ENCODE results near the gene STAG3.
"Not testable (repeated sequence)": the region's sequence is repeated elsewhere in the genome, so short reads cannot be mapped to it uniquely, and the experiment has no call there.

The STAG3 gene

DNA sequence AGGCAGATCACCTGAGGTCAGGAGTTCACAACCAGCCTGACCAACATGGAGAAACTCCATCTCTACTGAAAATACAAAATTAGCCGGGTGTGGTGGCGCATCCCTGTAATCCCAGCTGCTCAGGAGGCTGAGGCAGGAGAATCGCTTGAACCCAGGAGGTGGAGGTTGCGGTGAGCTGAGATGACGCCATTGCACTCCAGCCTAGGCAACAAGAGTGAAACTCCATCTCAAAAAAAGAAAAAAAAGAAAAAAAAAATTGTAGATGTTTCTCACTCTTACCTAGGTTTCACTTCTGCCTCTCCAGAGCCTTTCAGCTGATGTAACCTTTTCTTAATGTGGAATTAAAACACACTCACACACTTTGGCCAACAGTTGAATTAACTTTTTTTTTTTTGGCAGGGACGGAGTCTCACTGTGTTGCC lies 18.2 kb downstream of the STAG3 start:
- H3K27me3 ChIP-seq (replicated peaks in 2 of 5; ENCODE audit: control insufficient read depth in 4 of 5, insufficient read depth in 5 of 5, low read length in 4 of 5); H3K4me1 ChIP-seq (ENCODE audit: control extremely low read depth in 1 of 4, control insufficient read depth in 4 of 4, insufficient read depth in 4 of 4, low read length in 3 of 4); POLR2A ChIA-PET; DNase-seq; CTCF ChIA-PET; H3K27ac ChIP-seq (ENCODE audit: insufficient read depth in 1 of 2, low read depth in 1 of 2, low read length in 2 of 2, poor library complexity in 1 of 2, severe bottlenecking in 2 of 2); H3K9me3 ChIP-seq (ENCODE audit: control extremely low read depth in 1 of 5, control insufficient read depth in 4 of 5, insufficient read depth in 2 of 5, low read depth in 1 of 5, low read length in 4 of 5); H3K36me3 ChIP-seq (ENCODE audit: control insufficient read depth in 4 of 4, insufficient read depth in 4 of 4, low read length in 3 of 4); H3K4me3 ChIP-seq (ENCODE audit: control insufficient read depth in 1 of 7, extremely low read depth in 1 of 7, insufficient read depth in 4 of 7, low read depth in 2 of 7, low read length in 6 of 7): not testable (repeated sequence)
- 92% methylated on average over 2 of the region's 6 CpGs for WGBS (ENCODE audit: insufficient coverage)

DNA sequence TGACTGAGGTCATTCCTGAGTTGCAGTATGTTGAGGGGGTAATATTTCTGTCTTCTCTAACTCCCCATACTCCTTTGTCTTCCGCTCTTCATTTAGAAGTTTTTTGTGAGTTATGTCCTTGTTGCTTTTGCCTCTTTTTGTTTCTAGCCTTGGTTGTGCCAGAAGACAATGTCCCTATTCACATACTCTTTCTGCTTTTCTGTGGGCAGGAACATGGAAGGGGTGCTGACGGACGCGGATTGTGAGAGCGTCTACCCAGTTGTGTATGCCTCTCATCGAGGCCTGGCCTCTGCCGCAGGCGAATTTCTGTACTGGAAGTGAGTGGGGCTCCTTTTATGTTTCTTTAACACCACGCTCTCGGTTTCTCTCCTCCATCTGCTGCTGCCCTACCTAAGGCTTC lies 20.5 kb downstream of the STAG3 start:
- Histone ChIP-seq H3K27me3 (replicated peaks in 2 of 5; ENCODE audit: control insufficient read depth in 4 of 5, insufficient read depth in 5 of 5, low read length in 4 of 5) (no peaks in the 10 kb centered on the region), H3K27ac (ENCODE audit: insufficient read depth in 1 of 2, low read depth in 1 of 2, low read length in 2 of 2, poor library complexity in 1 of 2, severe bottlenecking in 2 of 2) (no peak overlapping the region), H3K4me3 (ENCODE audit: control insufficient read depth in 1 of 7, extremely low read depth in 1 of 7, insufficient read depth in 4 of 7, low read depth in 2 of 7, low read length in 6 of 7) (no peak overlapping the region), H3K9me3 (ENCODE audit: control extremely low read depth in 1 of 5, control insufficient read depth in 4 of 5, insufficient read depth in 2 of 5, low read depth in 1 of 5, low read length in 4 of 5) (no peaks in the 10 kb centered on the region), H3K36me3 (ENCODE audit: control insufficient read depth in 4 of 4, insufficient read depth in 4 of 4, low read length in 3 of 4) (no peaks in the 10 kb centered on the region), H3K4me1 (ENCODE audit: control extremely low read depth in 1 of 4, control insufficient read depth in 4 of 4, insufficient read depth in 4 of 4, low read length in 3 of 4) (no peaks in the 10 kb centered on the region)
- WGBS (ENCODE audit: insufficient coverage), result 87% methylated on average over 9 of the region's 10 CpGs
- no peak for DNase-seq
- ChIA-PET CTCF (no interaction called here), POLR2A (no interaction called here)

DNA sequence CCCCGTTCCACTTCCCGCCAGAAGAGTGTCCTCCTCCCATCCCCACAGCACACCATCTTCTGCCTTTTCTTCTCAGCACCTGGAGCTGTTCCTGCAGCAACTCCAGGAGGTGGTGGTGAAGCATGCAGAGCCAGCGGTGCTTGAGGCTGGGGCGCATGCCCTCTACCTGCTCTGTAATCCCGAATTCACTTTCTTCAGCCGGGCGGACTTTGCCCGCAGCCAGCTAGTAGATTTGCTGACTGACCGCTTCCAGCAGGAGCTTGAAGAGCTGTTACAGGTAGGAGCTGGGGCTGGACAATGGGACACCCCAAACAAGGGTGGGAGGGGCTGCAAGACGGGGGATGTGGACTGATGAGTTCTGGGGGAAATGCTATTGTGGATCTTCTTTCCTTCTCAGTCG lies 23.0 kb downstream of the STAG3 start:
- Histone ChIP-seq H3K36me3 (ENCODE audit: control insufficient read depth in 4 of 4, insufficient read depth in 4 of 4, low read length in 3 of 4) (peaks cover 0 to 4% (median 0%) of the 10 kb centered on the region in 4 experiments), H3K4me3 (ENCODE audit: control insufficient read depth in 1 of 7, extremely low read depth in 1 of 7, insufficient read depth in 4 of 7, low read depth in 2 of 7, low read length in 6 of 7) (no peak overlapping the region), H3K27ac (ENCODE audit: insufficient read depth in 1 of 2, low read depth in 1 of 2, low read length in 2 of 2, poor library complexity in 1 of 2, severe bottlenecking in 2 of 2) (no peak overlapping the region), H3K27me3 (replicated peaks in 2 of 5; ENCODE audit: control insufficient read depth in 4 of 5, insufficient read depth in 5 of 5, low read length in 4 of 5) (no peaks in the 10 kb centered on the region), H3K4me1 (ENCODE audit: control extremely low read depth in 1 of 4, control insufficient read depth in 4 of 4, insufficient read depth in 4 of 4, low read length in 3 of 4) (no peaks in the 10 kb centered on the region), H3K9me3 (ENCODE audit: control extremely low read depth in 1 of 5, control insufficient read depth in 4 of 5, insufficient read depth in 2 of 5, low read depth in 1 of 5, low read length in 4 of 5) (no peaks in the 10 kb centered on the region)
- DNase-seq, result no peak
- CTCF ChIA-PET, result interaction anchor here (1.3 to 4.4 kb wide), 4 partner anchors 10 to 15 kb away, joined by 4 to 14 read pairs (median 6); no protein-coding TSS in a partner anchor
- POLR2A ChIA-PET, result no interaction called here
- WGBS (ENCODE audit: insufficient coverage), result 99% methylated on average over 10 of the region's 11 CpGs

DNA sequence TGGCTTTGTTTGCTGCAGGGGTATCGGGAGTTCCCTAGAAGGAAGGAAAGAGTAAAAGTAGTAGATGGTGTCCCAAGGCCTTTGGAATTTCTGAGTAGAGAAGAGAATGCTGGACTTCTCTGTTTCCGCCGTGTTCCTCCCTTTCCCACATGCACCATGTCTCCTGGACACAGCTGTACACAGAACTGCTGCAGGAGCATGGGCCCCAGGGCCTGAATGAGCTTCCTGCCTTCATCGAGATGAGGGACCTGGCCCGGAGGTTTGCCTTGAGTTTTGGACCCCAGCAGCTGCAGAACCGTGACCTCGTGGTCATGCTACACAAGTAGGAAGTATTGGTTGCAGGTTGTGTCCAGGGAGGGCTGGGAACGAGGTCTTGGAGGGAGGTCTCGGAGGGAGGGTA lies 26.7 kb downstream of the STAG3 start:
- WGBS (ENCODE audit: insufficient coverage), result 96% methylated on average over 9 of the region's 9 CpGs
- H3K27me3 ChIP-seq (replicated peaks in 2 of 5; ENCODE audit: control insufficient read depth in 4 of 5, insufficient read depth in 5 of 5, low read length in 4 of 5), result no peaks in the 10 kb centered on the region
- H3K36me3 ChIP-seq (ENCODE audit: control insufficient read depth in 4 of 4, insufficient read depth in 4 of 4, low read length in 3 of 4), result peaks cover 0 to 4% (median 0%) of the 10 kb centered on the region in 4 experiments
- H3K27ac ChIP-seq (ENCODE audit: insufficient read depth in 1 of 2, low read depth in 1 of 2, low read length in 2 of 2, poor library complexity in 1 of 2, severe bottlenecking in 2 of 2), result no peak overlapping the region
- ChIA-PET POLR2A (no interaction called here), CTCF (interaction anchor here (0.5 to 1.2 kb wide), 3 partner anchors 12 to 70 kb away, joined by 3 read pairs; no protein-coding TSS in a partner anchor)
- no peaks in the 10 kb centered on the region for H3K4me1 ChIP-seq (ENCODE audit: control extremely low read depth in 1 of 4, control insufficient read depth in 4 of 4, insufficient read depth in 4 of 4, low read length in 3 of 4)
- H3K9me3 ChIP-seq (ENCODE audit: control extremely low read depth in 1 of 5, control insufficient read depth in 4 of 5, insufficient read depth in 2 of 5, low read depth in 1 of 5, low read length in 4 of 5), result no peaks in the 10 kb centered on the region
- H3K4me3 ChIP-seq (ENCODE audit: control insufficient read depth in 1 of 7, extremely low read depth in 1 of 7, insufficient read depth in 4 of 7, low read depth in 2 of 7, low read length in 6 of 7), result no peak overlapping the region
- DNase-seq, result no peak

DNA sequence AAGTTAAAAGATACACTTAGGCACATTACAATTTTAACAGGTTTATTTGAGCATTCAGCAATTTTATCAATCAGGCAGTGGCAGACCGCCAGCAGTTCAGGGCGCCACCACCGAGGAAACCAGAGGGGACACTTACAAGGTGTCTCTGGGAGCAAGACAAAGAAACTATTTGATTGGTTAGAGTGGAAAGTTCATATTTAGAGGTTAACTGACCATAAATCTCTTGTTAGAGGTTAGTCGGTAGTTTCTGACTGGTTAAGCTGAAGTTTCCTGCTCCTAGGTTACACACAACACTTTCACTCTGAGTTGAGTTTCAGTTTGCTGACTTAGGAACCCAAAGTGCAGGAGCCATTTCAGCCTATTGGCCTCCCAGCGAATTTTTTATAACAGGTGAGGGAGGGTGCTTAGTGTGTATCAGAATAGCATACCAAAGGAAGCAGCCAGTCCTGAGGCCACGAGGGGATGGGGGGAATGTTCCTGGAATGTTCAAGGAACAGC lies 31.2 kb downstream of the STAG3 start:
- Histone ChIP-seq H3K4me1 (ENCODE audit: control extremely low read depth in 1 of 4, control insufficient read depth in 4 of 4, insufficient read depth in 4 of 4, low read length in 3 of 4) (peaks cover 0 to 9% (median 4%) of the 10 kb centered on the region in 4 experiments), H3K27me3 (replicated peaks in 2 of 5; ENCODE audit: control insufficient read depth in 4 of 5, insufficient read depth in 5 of 5, low read length in 4 of 5) (no peaks in the 10 kb centered on the region)
- peak in 1 of 3 donors; percentile 15 for DNase-seq

DNA sequence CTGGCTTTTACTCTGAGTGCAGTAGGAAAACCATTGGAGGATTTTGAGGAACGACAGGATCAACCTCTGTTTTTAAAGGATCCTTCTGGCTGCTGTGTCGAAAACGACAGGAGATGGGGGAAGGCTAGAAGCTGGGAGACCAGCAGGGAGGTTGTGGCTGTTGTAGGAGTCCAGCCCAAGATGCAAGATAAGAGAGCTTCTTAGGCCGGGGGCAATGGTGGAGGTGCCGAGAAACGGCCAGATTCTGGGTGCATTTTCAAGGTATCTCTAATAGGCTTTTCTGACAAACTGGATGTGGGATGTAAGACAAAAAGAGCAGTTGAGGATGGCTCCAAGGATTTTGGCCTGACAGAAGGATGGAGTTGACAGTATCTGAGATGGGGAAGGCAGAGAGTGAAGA lies 31.8 kb downstream of the STAG3 start:
- POLR2A ChIA-PET, result no interaction called here
- no peak overlapping the region for H3K27ac ChIP-seq (ENCODE audit: insufficient read depth in 1 of 2, low read depth in 1 of 2, low read length in 2 of 2, poor library complexity in 1 of 2, severe bottlenecking in 2 of 2)

More for the DNA sequence above, 31.2 kb downstream of the STAG3 start:
- CTCF ChIA-PET, result interaction anchor here (1.7 to 3.3 kb wide), 2 partner anchors 14 to 76 kb away, joined by 4 to 12 read pairs; no protein-coding TSS in a partner anchor
- H3K9me3 ChIP-seq (ENCODE audit: control extremely low read depth in 1 of 5, control insufficient read depth in 4 of 5, insufficient read depth in 2 of 5, low read depth in 1 of 5, low read length in 4 of 5), result no peaks in the 10 kb centered on the region
- POLR2A ChIA-PET, result no interaction called here
- H3K27ac ChIP-seq (ENCODE audit: insufficient read depth in 1 of 2, low read depth in 1 of 2, low read length in 2 of 2, poor library complexity in 1 of 2, severe bottlenecking in 2 of 2), result no peak overlapping the region
- 69% methylated on average over 6 of the region's 6 CpGs for WGBS (ENCODE audit: insufficient coverage)
- H3K36me3 ChIP-seq (ENCODE audit: control insufficient read depth in 4 of 4, insufficient read depth in 4 of 4, low read length in 3 of 4), result peaks cover 0 to 4% (median 0%) of the 10 kb centered on the region in 4 experiments
- no peak overlapping the region for H3K4me3 ChIP-seq (ENCODE audit: control insufficient read depth in 1 of 7, extremely low read depth in 1 of 7, insufficient read depth in 4 of 7, low read depth in 2 of 7, low read length in 6 of 7)

DNA sequence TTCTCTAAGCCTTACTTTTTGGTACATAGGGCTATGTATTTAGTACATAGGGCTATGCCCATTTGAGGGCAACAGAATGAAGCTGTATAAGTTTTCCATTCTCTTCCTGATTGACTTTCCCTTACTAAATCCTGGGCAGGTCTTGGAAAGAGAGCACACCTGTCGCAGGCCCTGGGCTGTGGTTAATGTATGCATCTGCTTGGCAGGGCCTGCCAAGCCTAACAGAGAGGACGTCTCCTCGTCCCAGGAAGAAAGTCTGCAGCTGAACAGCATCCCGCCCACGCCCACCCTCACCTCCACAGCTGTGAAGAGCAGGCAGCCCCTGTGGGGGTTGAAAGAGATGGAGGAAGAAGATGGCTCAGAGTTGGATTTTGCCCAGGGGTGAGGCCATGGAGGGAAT lies 33.1 kb downstream of the STAG3 start:
- Histone ChIP-seq H3K27me3 (replicated peaks in 2 of 5; ENCODE audit: control insufficient read depth in 4 of 5, insufficient read depth in 5 of 5, low read length in 4 of 5) (no peaks in the 10 kb centered on the region), H3K36me3 (ENCODE audit: control insufficient read depth in 4 of 4, insufficient read depth in 4 of 4, low read length in 3 of 4) (no peaks in the 10 kb centered on the region), H3K4me1 (ENCODE audit: control extremely low read depth in 1 of 4, control insufficient read depth in 4 of 4, insufficient read depth in 4 of 4, low read length in 3 of 4) (peaks cover 0 to 9% (median 4%) of the 10 kb centered on the region in 4 experiments), H3K9me3 (ENCODE audit: control extremely low read depth in 1 of 5, control insufficient read depth in 4 of 5, insufficient read depth in 2 of 5, low read depth in 1 of 5, low read length in 4 of 5) (no peaks in the 10 kb centered on the region), H3K4me3 (ENCODE audit: control insufficient read depth in 1 of 7, extremely low read depth in 1 of 7, insufficient read depth in 4 of 7, low read depth in 2 of 7, low read length in 6 of 7) (no peak overlapping the region), H3K27ac (ENCODE audit: insufficient read depth in 1 of 2, low read depth in 1 of 2, low read length in 2 of 2, poor library complexity in 1 of 2, severe bottlenecking in 2 of 2) (no peak overlapping the region)
- no peak for DNase-seq
- ChIA-PET CTCF (interaction anchor here (1.0 to 3.3 kb wide), 8 partner anchors 10 to 140 kb away, joined by 3 to 14 read pairs (median 5); no protein-coding TSS in a partner anchor), POLR2A (interaction anchor here (0.7 kb wide), 1 partner anchor 78 kb away, joined by 3 read pairs; no protein-coding TSS in a partner anchor)
- WGBS (ENCODE audit: insufficient coverage), result 80% methylated on average over 2 of the region's 5 CpGs

More for the DNA sequence above, 31.8 kb downstream of the STAG3 start:
- CTCF ChIA-PET, result interaction anchor here (1.3 to 3.3 kb wide), 4 partner anchors 15 to 77 kb away, joined by 4 to 12 read pairs (median 6); no protein-coding TSS in a partner anchor
- WGBS (ENCODE audit: insufficient coverage), result 64% methylated on average over 6 of the region's 6 CpGs
- Histone ChIP-seq H3K27me3 (replicated peaks in 2 of 5; ENCODE audit: control insufficient read depth in 4 of 5, insufficient read depth in 5 of 5, low read length in 4 of 5) (no peaks in the 10 kb centered on the region), H3K4me1 (ENCODE audit: control extremely low read depth in 1 of 4, control insufficient read depth in 4 of 4, insufficient read depth in 4 of 4, low read length in 3 of 4) (peaks cover 0 to 9% (median 4%) of the 10 kb centered on the region in 4 experiments), H3K9me3 (ENCODE audit: control extremely low read depth in 1 of 5, control insufficient read depth in 4 of 5, insufficient read depth in 2 of 5, low read depth in 1 of 5, low read length in 4 of 5) (no peaks in the 10 kb centered on the region), H3K36me3 (ENCODE audit: control insufficient read depth in 4 of 4, insufficient read depth in 4 of 4, low read length in 3 of 4) (peaks cover 0 to 2% (median 0%) of the 10 kb centered on the region in 4 experiments), H3K4me3 (ENCODE audit: control insufficient read depth in 1 of 7, extremely low read depth in 1 of 7, insufficient read depth in 4 of 7, low read depth in 2 of 7, low read length in 6 of 7) (no peak overlapping the region)
- DNase-seq, result no peak

Data from common myeloid progenitor, CD34-positive (primary cell).